GM10266 (cell line): ENCODE results near the gene ZNF587B.
"Not testable (repeated sequence)": the region's sequence is repeated elsewhere in the genome, so short reads cannot be mapped to it uniquely, and the experiment has no call there.

Experiments
- DNase-seq: peaks from one replicate; pipeline ENCODE4 v3.0.0; 2012; ENCODE audit errors: extremely low spot score
- TF ChIP-seq, protein P1 (sequence below): IDR thresholded peaks from 2 replicates; pipeline ENCODE4 v1.5.1; 2012; ENCODE audit warnings: mild to moderate bottlenecking, low read depth; ENCODE audit not compliant: control insufficient read depth, insufficient read depth; ENCODE audit errors: missing control alignments

The ZNF587B gene

GRCh38 chr19:57803265-57803593, 26.9 kb upstream of the ZNF587B start:
- no peak for DNase-seq
- TF ChIP-seq, protein P1, sequence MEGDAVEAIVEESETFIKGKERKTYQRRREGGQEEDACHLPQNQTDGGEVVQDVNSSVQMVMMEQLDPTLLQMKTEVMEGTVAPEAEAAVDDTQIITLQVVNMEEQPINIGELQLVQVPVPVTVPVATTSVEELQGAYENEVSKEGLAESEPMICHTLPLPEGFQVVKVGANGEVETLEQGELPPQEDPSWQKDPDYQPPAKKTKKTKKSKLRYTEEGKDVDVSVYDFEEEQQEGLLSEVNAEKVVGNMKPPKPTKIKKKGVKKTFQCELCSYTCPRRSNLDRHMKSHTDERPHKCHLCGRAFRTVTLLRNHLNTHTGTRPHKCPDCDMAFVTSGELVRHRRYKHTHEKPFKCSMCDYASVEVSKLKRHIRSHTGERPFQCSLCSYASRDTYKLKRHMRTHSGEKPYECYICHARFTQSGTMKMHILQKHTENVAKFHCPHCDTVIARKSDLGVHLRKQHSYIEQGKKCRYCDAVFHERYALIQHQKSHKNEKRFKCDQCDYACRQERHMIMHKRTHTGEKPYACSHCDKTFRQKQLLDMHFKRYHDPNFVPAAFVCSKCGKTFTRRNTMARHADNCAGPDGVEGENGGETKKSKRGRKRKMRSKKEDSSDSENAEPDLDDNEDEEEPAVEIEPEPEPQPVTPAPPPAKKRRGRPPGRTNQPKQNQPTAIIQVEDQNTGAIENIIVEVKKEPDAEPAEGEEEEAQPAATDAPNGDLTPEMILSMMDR, result no peak

DNA sequence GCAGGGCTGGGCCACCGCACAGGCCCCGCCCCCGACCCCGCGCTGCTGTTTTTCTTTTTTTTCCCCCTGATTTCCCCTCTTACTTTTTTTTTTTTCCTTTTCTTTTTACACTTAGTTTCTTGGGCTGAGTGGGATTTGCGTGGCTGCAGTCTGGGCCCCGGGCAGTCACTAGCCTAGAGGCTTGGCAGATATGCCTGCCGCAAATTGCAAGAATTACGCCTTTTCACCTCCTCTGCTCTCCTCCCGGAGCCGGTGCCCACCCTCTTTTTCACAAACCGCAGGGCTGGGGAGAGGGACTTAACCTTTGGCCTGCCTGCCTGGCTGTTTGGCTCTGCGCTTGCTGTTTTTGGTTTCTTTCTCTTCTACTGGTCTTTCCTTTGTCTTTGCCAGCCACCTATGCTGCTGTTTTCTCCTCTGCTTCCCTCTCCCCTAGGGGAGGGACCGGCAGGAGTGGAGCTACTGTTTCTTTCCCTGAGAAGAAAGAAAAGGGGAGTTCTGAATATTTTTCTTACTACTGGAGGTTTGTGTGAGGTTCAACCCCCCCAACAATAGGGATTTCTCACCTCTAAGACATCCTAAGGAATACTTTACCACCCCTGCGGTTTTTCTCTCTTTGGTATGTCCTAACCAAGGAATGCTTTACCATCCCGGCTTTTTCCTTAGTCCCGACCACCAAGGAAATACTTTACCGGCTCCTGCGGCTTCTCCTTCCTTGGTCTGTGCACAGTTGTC, 26.3 kb upstream of the ZNF587B start:
- DNase-seq, result no peak

DNA sequence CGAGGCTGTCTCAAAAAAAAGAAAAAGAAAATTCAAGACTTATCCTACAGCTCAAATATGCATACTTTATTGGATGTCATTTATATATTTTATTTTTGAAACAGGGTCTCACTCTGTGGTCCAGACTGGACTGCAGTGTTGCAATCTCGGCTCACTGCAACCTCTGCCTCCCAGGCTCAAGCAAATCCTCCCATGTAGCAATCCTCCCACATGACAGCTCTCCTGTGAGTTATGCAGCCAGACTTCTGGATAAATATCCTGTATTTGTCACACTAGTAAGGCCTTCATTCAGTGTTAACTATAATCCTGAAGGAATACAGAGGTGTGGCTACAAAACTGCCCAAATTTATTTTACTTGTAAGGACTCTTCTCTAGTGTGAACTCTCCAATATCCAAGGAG, 22.6 kb upstream of the ZNF587B start:
- DNase-seq, result no peak
- TF ChIP-seq, protein P1, result no peak

More for the DNA sequence above, 26.3 kb upstream of the ZNF587B start:
- TF ChIP-seq, protein P1, result no peak

DNA sequence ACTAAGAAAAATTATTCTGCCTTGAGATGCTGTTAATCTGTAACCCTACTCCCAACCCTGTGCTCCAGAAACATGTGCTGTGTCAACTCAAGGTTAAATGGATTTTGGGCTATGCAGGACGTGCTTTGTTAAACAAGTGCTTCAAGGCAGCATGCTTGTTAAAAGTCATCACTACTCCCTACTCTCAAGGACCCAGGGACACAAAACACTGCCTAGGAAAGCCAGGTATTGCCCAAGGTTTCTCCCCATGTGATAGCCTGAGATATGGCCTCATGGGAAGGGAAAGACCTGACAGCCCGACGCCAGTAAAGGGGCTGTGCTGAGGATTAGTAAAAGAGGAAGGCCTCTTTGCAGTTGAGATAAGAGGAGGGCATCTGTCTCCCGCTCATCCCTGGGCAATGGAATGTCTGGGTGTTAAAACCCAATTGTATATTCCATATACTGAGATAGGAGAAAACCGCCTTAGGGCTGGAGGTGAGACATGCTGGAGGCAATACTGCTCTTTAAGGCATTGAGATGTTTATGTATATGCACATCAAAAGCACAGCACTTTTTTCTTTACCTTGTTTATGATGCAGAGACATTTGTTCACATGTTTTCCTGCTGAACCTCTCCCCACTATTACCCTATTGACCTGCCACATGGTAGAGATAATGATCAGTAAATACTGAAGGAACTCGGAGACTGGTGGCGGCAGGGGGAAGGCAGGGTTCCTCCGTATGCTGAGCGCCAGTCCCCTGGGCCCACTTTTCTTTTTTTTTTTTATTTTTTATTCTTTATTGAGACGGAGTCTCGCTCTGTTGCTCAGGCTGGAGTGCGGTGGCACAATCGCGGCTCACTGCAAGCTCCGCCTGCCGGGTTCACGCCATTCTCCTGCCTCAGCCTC, 19.4 kb upstream of the ZNF587B start:
- DNase-seq, result not testable (repeated sequence)

DNA sequence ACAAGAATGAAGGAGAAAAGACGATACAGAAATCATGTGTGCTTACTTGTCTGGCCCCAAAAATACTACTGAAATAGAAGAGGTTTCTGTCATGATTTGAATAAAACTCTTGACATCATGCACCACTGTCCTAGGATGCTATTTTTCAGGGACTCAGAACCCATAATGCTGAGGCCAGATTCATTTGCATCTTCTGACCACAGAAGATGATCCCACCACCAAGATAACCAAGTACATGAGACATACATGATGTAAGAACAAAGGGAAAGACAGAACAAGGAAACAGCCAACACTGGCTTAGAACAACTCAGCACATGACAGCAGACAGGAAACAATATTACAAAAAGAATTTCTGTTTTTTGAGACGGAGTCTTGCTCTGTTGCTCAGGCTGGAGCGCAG, 17.9 kb upstream of the ZNF587B start:
- DNase-seq, result no peak

DNA sequence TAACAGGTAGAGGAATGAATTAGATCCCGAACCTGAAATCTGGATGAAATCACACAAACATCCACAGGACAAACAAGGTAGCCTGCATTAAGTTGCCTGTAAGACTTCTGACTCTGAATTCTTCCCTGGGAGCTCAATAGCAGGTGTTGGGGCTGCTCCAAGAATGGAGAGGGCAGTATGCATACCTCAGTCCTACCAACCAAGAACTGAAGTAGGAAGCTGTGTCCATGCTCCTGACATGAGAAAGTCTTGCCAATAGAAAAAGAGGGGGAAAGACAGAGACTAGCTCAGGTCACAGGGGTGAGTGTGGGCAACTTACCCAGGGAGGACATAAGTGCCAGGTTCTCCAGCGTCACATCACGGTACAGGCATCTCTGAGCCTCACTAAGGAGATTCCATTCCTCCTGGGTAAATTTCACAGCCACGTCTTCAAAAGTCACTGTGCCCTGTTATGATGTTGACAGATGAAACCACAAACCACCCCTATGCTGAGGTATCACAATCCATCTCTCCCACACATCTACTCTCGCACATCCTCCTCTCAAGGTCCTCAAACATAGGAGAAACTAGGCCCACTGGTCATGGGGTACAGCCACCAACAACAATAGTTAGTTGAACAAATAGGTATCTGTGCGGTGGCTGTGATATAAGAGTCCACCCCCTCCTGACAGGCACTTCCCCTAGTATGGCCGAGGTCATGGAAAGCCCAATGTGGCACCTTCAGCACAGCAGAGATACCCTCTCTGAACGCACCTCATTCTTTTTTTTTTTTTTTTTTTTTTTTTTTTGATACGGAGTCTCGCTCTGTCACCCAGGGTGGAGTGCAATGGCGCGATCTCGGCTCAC, 16.9 kb upstream of the ZNF587B start:
- not testable (repeated sequence) for DNase-seq

More for the DNA sequence above, 17.9 kb upstream of the ZNF587B start:
- TF ChIP-seq, protein P1, result no peak

GRCh38 chr19:57813919-57814504, 16.1 kb upstream of the ZNF587B start:
- TF ChIP-seq, protein P1, result no peak
- DNase-seq, result no peak
